GM19324 (cell line): ENCODE results near the gene LRRC4C.

Source experiments
- ATAC-seq: cut with Tn5 transposase; IDR thresholded peaks from one replicate; pipeline ENCODE4 v1.9.1; 2021; ENCODE audit warnings: mild to moderate bottlenecking, moderate library complexity; ENCODE audit not compliant: unreplicated experiment, low FRiP score

LRRC4C gene

GRCh38 chr11:41459465-41460401 is at the start of gene LRRC4C:
LRRC4C (minus strand) TSS chr11:41459652.
- no peak for ATAC-seq

GRCh38 chr11:41508121-41508520 is 48.7 kb upstream of the LRRC4C start:
- no peak for ATAC-seq

- ATAC-seq: no peak
Measured at GRCh38 chr11:41499429-41499828, 40.0 kb upstream of the LRRC4C start.

- ATAC-seq: no peak
Measured at GRCh38 chr11:41498726-41499125, 39.3 kb upstream of the LRRC4C start.

GRCh38 chr11:41497974-41498373 is 38.5 kb upstream of the LRRC4C start:
- no peak for ATAC-seq

- ATAC-seq: no peak
Measured at GRCh38 chr11:41494716-41495115, 35.3 kb upstream of the LRRC4C start.

GRCh38 chr11:41486424-41486823 is 27.0 kb upstream of the LRRC4C start:
- no peak for ATAC-seq

GRCh38 chr11:41483956-41484355 is 24.5 kb upstream of the LRRC4C start:
- no peak for ATAC-seq

- no peak for ATAC-seq
Measured at GRCh38 chr11:41479179-41479578, 19.7 kb upstream of the LRRC4C start.

GRCh38 chr11:41461057-41461681 is 1.7 kb upstream of the LRRC4C start:
- ATAC-seq: no peak

- no peak for ATAC-seq
Measured at GRCh38 chr11:41458641-41459040, 811 bp downstream of the LRRC4C start.

GRCh38 chr11:41458154-41458553 is 1.3 kb downstream of the LRRC4C start:
- no peak for ATAC-seq

GRCh38 chr11:41457216-41458014 is 2.0 kb downstream of the LRRC4C start:
- ATAC-seq: no peak

- no peak for ATAC-seq
Measured at GRCh38 chr11:41456269-41456668, 3.2 kb downstream of the LRRC4C start.

- no peak for ATAC-seq
Measured at GRCh38 chr11:41451011-41451410, 8.4 kb downstream of the LRRC4C start.

- no peak for ATAC-seq
Measured at GRCh38 chr11:41449483-41450050, 9.9 kb downstream of the LRRC4C start.

- ATAC-seq: no peak
Measured at GRCh38 chr11:41446566-41446965, 12.9 kb downstream of the LRRC4C start.

- ATAC-seq: no peak
Measured at GRCh38 chr11:41446107-41446506, 13.3 kb downstream of the LRRC4C start.

- no peak for ATAC-seq
Measured at GRCh38 chr11:41437006-41437490, 22.4 kb downstream of the LRRC4C start.

- ATAC-seq: no peak
Measured at GRCh38 chr11:41435531-41435930, 23.9 kb downstream of the LRRC4C start.
